Stimulated activated CD4-positive, alpha-beta T cell treated with anti-CD3 and anti-CD28 coated beads, Interleukin-15, amount 100 ng/mL, for 48 hours (primary cell): ENCODE results near the gene CGREF1.
"Not testable (repeated sequence)": the region's sequence is repeated elsewhere in the genome, so short reads cannot be mapped to it uniquely, and the experiment has no call there.

Experiments
- DNase-seq, 2 donors: peaks; one replicate each; pipeline ENCODE4 v3.0.0-alpha.2; 2020; ENCODE audit warnings: low read depth in 2 of 2

The CGREF1 gene

DNA sequence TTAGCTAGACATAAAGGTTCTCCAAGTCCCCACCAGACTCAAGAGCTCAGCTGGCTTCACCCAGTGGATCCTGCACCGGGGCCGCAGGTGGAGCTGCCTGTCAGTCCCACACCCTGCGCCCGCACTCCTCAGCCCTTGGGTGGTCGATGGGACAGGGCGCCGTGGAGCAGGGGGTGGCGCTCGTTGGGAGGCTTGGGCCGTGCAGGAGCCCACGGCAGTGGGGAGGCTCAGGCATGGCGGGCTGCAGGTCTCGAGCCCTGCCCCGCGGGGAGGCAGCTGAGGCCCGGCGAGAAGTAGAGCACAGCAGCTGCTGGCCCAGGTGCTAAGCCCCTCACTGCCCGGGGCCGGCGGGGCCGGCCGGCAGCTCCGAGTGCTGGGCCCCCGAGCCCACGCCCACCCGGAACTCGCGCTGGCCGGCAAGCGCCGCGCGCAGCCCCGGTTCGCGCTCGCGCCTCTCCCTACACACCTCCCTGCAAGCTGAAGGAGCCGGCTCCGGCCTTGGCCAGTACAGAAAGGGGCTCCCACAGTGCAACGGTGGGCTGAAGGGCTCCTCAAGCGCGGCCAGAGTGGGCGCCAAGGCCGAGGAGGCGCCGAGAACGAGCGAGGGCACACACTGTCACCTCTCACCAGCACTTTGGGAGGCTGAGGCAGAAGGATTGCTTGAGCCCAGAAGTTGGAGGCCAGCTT is 7.4 kb downstream of the CGREF1 start:
- DNase-seq = not testable (repeated sequence)

DNA sequence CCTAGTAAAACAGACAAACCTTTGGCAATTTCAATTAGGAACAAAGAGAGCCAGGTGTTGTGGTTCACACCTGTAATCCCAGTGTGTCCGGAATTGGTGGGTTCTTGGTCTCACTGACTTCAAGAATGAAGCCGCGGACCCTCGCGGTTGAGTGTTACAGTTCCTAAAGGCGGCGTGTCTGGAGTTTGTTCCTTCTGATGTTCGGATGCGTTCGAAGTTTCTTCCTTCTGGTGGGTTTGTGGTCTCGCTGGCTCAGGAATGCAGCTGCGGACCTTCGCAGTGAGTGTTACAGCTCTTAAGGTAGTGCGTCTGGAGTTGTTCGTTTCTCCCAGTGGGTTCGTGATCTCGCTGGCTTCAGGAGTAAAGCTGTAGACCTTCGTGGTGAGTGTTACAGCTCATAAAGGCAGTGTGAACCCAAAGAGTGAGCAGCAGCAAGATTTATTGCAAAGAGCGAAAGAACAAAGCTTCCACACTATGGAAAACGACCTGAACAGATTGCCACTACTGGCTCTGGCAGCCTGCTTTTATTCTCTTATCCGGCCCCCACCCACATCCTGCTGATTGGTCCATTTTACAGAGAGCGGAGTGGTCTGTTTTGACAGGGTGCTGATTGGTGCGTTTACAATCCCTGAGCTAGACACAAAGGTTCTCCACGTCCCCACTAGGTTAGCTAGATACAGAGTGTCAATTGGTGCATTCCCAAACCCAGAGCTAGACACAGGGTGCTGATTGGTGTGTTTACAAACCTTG is 8.2 kb downstream of the CGREF1 start:
- not testable (repeated sequence) for DNase-seq

DNA sequence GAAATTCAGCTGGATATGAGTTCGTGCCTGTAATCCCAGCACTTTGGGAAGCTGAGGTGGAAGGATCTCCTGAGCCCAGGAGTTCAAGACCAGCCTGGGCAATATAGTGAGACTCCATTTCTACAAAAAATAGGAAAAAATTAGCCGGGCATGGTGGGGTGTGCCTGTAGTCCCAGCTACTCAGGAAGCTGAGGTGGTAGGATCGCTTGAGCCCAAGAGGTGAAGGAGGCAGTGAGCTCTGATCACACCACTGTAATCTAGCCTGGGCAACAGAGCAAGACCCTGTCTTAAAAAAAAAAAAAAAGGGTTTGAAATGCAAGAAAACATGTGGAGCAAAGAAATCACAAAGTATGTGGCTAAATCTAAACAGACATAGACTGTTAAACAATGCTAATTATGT is 9.8 kb downstream of the CGREF1 start:
- DNase-seq = no peak

DNA sequence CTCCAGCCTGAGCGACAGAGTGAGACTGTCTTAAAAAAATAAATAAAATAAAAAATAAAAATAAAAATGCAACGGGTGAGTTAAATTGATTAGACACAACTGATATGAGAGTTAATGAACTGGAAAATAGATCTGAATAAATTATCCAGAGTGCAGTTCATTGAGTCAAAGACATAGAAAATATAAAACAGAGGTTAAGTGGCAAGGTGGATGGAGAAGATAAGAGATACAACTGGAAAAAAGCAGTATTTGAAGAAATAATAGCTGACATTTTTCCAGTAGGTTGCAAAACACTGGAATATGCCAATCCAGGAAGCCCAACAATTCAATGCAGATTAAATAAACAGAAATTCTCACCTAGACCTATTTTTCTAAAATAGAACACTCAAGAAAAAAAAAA is 10.7 kb downstream of the CGREF1 start:
- DNase-seq = no peak

DNA sequence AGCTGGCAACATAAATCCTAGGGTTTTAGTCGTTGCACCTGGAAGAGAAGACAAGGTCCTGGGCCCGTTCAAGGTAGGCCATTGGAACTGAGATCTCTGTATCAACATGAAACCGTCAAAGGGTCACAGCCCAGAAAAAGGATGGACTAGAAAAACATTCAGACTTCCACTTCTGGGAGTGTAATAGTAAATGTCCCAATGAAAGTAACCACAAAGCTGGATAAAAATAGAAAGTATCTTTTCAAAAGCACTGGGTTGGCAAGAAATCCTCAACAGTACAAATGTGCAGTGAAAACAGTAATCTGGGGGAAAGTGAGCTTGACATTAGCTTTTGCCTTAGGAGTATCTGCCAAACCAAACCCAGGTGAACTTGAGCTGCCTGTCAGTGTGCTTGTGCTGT is 12.9 kb downstream of the CGREF1 start:
- no peak for DNase-seq

DNA sequence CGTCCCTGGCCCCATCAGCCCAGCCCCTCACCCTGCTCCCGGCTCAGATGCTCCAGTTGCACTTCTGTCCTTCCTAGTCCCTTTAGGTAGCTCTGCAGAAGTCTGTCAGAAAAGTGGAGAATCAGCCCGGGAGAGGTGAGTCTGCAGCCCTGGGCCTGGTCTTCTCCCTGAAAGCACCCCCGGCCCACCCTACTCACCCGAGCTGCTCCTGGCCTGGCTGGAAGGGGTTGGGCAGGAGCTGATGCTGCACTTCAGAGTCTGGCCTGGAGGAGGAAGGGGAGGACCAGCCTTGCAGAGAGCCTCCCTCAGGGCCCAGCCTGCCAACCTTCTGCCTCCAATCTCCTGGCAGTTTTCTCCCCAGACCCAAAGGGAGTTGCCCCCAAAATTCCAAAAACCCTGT is 16.6 kb downstream of the CGREF1 start:
- no peak for DNase-seq

DNA sequence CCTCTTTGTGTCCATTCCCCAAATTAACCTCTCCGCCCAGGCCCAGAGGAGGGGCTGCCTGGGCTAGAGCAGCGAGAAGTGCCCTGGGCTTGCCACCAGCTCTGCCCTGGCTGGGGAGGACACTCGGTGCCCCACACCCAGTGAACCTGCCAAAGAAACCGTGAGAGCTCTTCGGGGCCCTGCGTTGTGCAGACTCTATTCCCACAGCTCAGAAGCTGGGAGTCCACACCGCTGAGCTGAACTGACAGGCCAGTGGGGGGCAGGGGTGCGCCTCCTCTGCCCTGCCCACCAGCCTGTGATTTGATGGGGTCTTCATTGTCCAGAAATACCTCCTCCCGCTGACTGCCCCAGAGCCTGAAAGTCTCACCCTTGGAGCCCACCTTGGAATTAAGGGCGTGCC is 18.9 kb downstream of the CGREF1 start:
- no peak for DNase-seq

DNA sequence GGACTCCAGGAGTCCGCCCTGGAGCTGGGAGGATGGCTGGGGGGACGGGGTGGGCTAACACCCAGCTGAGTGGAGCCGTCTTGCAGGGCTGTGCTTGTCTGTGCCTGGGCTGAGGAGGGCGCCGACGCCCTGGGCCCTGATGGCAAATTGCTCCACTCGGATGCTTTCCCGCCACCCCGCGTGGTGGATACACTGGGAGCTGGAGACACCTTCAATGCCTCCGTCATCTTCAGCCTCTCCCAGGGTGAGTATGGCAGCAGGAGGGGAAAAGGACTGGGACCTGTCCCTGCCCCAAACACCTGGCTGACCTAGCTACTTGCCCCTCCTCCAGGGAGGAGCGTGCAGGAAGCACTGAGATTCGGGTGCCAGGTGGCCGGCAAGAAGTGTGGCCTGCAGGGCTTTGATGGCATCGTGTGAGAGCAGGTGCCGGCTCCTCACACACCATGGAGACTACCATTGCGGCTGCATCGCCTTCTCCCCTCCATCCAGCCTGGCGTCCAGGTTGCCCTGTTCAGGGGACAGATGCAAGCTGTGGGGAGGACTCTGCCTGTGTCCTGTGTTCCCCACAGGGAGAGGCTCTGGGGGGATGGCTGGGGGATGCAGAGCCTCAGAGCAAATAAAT is 19.5 kb downstream of the CGREF1 start:
- DNase-seq = no peak

DNA sequence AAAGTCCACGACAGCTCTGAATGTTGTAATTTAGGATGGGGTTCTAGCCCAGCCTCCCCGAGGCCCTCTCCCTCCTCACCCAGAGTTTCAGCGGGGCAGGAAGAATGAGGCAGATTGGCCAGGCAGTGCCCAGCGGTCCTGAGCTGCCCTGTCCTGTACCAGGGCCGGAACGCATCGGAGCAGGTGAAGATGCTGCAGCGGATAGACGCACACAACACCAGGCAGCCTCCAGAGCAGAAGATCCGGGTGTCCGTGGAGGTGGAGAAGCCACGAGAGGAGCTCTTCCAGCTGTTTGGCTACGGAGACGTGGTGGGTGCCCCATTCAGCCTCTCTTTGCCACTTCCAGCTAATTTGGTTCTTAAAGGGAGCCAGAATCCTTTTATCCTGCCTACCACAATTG is 21.6 kb downstream of the CGREF1 start:
- DNase-seq = no peak

DNA sequence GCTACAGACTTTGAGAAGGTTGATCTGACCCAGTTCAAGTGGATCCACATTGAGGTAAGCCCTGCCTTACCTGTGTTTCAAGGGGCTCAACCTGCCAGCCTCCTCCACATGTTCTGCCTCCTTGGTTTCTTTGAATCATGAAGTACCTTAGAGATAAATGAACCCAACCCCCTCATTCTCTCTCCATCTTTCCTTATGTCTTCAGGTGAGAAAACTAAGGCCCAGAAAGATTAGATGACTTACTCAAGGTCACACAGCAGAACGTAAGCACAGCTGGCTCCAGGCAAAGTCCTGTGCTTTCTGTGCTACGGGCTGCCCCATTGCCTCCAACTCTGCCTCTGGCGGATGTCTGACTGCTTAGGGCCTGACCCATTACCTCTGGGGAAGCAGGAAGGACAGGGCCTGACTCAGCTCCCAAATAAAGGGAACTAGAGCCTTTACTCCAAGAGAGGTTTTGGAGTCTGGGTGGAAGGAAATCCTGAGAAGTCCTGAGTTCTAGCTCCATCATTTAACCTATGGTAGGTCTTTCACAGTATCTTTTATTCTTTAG is 22.1 kb downstream of the CGREF1 start:
- no peak for DNase-seq

DNA sequence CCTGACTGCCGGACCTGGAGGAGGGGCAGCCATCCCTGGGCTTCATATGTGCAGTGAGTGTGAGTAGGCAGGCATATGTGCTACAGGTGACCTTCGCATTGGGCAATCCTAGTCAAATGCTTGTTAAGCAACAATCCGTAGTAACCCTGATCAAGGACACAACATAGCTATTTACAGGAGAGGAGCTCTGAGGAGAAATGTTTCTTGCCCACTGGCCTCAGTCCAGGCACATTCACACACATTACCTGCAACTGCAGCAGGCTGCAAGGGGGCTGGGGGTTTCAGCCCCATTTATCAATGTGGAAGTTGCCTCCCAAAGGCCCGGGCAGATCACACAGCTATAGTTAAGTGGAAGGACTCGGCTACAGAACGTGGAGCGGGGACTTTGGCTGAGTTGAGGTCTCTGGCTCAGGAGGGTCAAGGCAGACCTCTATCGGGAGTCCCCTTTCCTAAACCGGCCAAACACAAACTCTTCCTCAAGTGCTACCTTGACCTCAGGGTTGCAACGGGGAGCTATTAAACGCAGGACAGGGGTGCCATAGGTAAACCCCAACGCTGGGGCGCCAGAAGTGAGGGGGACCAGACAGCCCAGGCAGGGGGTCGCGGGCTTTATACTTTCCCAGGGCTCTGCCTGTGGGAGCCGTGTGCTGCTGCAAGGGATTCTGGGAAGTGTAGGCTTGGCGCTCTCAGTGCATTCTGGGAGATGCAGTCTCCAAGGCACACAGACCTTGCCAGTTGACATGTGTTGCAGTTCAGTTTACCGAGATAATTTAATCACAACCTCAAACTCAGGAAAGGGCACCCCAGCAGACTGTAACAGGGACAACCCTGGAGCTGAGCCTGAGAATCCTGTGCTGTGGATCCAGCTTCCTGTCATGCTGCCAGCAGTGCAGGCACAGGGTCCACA is 22.9 kb downstream of the CGREF1 start:
- no peak for DNase-seq

DNA sequence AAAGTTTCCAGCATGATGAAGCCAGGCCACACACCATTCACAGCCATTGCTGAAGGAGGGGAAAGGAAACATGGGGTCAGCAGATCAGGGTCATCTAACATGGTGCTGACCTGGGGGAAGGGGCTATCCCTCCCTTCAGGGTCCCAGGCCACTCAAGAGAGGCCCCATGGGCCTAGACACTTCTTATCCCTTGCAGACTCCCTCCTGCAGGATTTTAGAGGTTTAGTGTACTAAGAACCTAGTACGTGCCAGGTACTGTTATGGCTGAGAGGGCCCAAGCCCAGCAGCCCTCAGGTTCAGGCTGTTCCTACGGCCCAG is 23.5 kb downstream of the CGREF1 start:
- DNase-seq = no peak

DNA sequence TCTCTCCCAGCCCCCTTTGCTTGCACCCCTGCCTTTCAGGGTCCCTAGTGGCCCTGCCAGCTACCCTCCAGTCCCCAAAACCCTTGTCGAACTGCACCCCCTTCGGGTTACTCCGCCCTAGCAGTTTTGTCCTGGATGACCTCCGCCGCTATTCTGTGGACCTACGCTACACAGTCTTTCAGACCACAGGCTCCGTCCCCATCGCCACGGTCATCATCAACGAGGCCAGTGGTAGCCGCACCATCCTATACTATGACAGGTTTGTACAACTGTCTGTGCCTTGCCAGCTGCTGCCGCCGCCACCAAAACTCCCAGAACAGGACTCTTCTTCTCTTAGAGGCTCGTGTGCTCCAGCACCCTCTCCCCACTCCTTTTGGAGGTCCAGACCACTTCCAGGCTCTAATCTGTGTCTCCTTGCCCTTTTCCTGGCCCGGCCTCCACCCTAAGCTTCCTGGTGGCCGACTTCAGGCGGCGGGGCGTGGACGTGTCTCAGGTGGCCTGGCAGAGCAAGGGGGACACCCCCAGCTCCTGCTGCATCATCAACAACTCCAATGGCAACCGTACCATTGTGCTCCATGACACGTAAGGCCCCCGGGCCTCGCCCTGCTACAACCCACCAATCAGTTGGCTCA is 24.5 kb downstream of the CGREF1 start:
- DNase-seq = no peak

DNA sequence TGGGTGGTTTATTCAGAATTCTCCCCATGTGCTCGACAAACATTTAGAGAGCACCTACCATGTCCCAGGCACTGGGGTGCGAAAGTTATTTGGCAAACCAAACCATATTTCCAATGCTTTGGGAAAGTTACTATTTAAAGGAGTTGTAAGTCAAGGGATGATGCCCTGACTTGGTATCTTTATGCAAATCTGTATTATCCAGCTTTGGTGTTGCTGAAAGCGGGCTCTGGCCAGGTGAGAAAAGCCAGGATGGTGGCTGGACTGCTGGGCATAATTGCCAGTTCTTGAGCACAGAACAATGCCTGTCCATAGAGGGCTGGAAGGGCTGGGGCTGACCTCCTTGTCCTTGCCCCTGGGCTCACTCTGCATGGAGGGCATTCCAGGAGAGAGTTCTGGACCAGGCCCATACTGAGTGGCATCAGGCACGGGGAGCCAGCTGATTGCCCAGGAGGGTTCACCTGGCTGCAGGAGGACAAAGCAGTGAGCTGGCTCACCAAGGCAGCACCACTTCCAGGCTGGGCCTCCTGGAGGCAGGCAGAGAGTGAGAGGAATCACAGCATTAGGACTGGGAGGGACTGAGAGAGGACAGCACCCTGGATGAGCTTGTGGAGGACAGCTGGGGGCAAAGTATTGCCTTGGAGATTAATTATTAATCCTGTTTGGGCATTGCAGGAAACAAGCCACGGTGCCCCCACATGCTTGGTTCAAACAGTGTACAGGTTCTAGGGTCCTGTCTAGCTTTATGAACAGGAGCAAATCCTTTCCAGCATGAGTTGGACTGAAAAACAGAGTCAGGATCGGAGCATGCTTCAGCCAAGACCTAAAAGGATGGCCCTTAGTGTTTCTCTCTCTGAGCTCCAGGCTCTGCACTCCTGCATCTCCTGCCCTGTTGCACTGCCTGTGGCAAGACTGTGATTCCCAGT is 25.2 kb downstream of the CGREF1 start:
- no peak for DNase-seq

DNA sequence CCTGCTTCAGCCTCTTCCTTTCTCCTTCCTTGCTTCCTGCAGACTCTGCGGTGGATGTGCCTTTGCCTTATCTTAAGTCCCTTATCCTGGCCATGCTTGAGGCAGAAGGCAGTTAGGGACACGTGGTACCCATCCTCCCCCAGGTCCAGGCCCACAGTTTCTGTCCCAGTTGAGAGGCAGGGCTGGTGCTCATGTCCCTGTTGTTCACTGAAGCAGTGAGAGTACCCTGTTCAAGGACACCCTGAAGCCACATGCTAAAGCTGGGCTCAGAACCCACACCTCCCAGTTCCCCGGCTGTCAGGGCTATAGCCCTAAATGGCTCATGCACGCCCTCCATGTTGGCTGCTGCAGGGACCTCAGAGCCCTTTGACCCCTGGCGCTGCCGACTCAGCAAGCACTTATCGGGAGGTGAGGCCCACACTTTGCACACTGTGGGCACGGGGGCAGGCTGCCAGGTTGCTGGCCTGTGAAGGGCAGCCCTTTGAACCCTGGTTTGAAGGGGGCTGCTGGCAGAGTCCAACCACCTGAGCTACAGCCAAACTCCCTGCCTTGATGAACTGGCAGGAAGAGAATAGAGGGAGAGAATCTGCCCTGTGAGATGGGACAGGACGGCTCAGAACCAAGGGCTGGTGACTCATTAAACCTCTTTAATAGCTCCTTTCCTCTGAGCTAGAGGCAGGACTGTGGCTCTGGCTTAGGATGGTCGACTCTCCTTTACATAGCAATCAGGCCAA is 26.1 kb downstream of the CGREF1 start:
- DNase-seq = no peak

DNA sequence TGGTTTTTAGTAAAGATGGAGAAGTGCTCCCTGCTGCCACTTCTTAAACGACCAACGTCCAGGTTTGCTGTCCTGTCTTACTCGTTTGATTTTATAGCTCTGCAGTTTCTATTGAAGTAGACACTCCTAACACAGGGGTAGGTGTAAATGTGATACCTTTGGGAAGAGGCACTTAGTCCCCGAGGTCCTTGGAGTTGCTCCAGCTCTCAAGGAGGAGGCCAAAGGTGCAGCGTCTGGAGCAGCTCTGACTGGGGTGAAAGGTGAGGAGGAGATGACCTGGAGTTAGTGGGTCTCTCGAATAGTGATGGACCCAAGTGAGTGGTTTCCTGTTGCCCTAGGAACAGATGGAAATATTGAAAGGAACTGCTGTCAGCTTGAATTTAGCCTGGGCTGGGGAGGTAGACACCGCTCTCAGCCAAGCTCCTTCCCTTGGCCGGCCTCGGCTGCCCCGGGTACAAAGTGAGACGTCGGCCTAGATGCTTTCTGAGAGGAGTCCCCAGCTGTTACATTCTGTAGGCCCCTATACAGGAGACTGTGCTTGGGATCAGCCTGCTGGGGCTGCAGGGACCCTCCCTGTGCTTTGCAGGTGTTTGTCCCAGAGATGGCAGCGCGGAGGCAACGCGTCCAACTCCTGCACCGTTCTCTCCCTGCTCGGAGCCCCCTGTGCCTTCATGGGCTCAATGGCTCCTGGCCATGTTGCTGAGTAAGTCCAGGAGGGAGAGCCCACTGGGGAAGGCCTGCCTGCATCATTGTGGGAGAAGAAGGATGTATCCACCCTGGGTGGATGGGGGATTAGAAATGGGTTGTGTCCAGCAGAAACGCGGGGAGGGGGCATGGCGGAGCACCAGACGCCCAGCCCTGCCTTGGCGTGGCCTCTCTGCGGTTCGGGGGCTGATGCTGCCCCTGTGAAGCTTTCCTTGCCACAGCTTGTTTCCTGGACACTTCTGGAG is 26.9 kb downstream of the CGREF1 start:
- DNase-seq = no peak

DNA sequence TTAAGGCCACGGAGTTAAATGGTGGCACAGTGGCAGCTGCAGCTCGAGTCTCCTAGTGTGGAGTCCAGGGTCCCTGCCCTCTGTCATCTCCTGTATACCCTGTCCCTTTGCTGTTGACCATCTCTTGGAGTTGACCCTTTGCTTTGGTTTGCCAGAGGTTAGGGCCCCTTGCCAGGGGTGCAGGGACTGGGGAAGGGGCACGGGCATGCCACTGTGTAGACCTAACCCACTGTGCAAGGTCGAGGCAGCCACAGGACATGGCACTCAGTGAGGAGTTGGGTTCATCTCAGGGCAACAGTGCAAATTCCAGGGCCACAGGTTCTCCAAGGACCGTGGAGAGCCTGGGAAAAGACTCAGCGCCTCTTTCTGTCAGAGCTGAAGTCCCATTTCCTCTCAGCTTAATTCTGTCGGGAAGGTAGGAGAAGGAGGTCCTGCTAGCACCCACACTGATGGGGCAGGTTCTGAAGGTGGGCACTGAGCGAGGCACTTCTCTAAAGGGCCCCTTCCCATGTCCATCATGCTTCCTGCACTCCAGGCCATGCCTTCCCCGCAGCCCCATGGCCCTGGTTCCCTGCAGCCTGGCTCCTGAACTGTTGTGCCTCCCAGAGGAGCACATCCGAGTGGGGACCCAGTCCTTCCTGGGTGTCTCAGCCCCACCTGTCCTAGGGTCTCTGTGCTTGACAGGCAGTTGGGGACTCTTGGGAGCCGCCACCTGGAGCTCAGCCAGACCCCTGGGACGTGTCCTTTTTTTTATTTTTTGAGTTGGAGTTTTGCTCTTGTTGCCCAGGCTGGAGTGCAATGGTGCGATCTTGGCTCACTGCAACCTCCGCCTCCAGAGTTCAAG is 29.6 kb downstream of the CGREF1 start:
- DNase-seq = no peak

DNA sequence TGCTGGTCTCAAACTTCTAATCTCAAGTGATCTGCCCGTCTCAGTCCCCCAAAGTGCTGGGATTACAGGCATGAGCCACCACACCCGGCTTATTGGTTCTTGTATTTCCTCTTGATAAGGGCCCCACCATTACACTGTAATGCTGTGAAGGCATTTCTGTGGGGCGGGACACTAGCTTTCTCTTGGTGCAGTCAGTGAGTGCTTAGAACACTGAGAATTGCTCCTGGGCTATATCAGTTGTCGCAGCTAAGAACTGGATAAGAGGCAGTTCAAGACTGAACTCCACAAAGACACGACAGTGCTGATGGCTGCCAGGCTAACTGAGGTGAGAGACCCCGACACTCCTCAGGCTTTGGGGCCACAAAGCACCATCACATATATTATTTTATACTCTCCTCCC is 30.3 kb downstream of the CGREF1 start:
- DNase-seq = no peak
